HepG2 (cell line): ENCODE data around the gene LPAR1. TPM values are rescaled to one million over a fixed set of nuclear protein-coding genes. Genes with fewer than 3 reads are reported as not detected.

Source experiments
- ATAC-seq: fragments of 200-7000 bp; cut with Tn5 transposase; 3 replicates; pipeline ENCODE4 v1.9.1; 2020; ENCODE audit warnings: mild to moderate bottlenecking, moderate library complexity
- BruUV-seq: library from RNA; stranded (reverse); fragments of 400-500 nt; replicated peaks from 2 replicates; lab custom pipeline; 2021; lab: Mats Ljungman, UMichigan
- CTCF ChIA-PET: fragments of 300-600 bp; formaldehyde crosslinking; extraction: SDS; loops from one replicate; lab custom pipeline; 2021; ENCODE audit warnings: low total read pairs, inconsistent platforms, low intra/inter-chr PET ratio; lab: Yijun Ruan, JAX
- POLR2A ChIA-PET: fragments of 350-600 bp; sonication (Branson Sonifier 250); formaldehyde crosslinking; loops from one replicate; lab custom pipeline; 2020; ENCODE audit warnings: antibody characterized with exemption, inconsistent platforms; lab: Yijun Ruan, JAX
- DNase-seq: peaks from one replicate; pipeline ENCODE4 v3.0.0-alpha.2; 2015; ENCODE audit warnings: low spot score
- FAIRE-seq: peaks from 3 replicates; lab custom pipeline; 2011; peaks lifted over from hg19 to GRCh38; lab: Jason Lieb, UNC
- H2AFZ ChIP-seq: one replicate; pipeline ENCODE4 v1.6.1; 2011; ENCODE audit warnings: low read length, inconsistent platforms
- H3K27ac ChIP-seq: fragments of 300-600 bp; 3 replicates; pipeline ENCODE4 v1.8.0; 2011; ENCODE audit warnings: mixed run types, mild to moderate bottlenecking, mixed read lengths, low read length, inconsistent platforms; ENCODE audit not compliant: insufficient read depth; ENCODE audit errors: extremely low read length
- H3K27me3 ChIP-seq, 2 experiments: fragments of 200-600 bp in 1 of 2; 2 replicates in 1 of 2; 3 replicates in 1 of 2; pipeline versions ENCODE4 v1.6.0 to v1.8.0; 2011; ENCODE audit warnings: low read length in 2 of 2, mild to moderate bottlenecking in 2 of 2, moderate library complexity in 2 of 2, inconsistent platforms in 1 of 2; ENCODE audit not compliant: insufficient read depth in 2 of 2, control insufficient read depth in 1 of 2
- H3K36me3 ChIP-seq, 2 experiments: fragments of 200-600 bp in 1 of 2; replicated peaks in 1 of 2; 2 replicates in 1 of 2; 3 replicates in 1 of 2; pipeline versions ENCODE4 v1.5.1 to v1.8.0; 2011; ENCODE audit warnings: low read length in 2 of 2, inconsistent platforms in 1 of 2; ENCODE audit not compliant: insufficient read depth in 2 of 2, control insufficient read depth in 1 of 2
- H3K4me1 ChIP-seq: 2 replicates; pipeline ENCODE4 v1.5.1; 2012; ENCODE audit warnings: low read length, inconsistent platforms; ENCODE audit not compliant: insufficient read depth
- H3K4me2 ChIP-seq: 2 replicates; pipeline ENCODE4 v1.6.0; 2011; ENCODE audit warnings: low read depth, low read length, inconsistent platforms
- H3K4me3 ChIP-seq, 3 experiments: fragments of 200-600 bp in 1 of 3; sonication (generic), shearing (Covaris generic) in 1 of 3; replicated peaks in 1 of 3; 2 replicates each; pipeline ENCODE4 v1.5.1; 2011 to 2016; ENCODE audit warnings: low read length in 3 of 3, inconsistent platforms in 2 of 3, low read depth in 2 of 3, mild to moderate bottlenecking in 2 of 3, control low read depth in 1 of 3, mixed read lengths in 1 of 3; ENCODE audit not compliant: insufficient read depth in 1 of 3
- H3K79me2 ChIP-seq: one replicate; pipeline ENCODE4 v1.6.1; 2011; ENCODE audit warnings: low read length, inconsistent platforms; ENCODE audit not compliant: insufficient read depth
- H3K9ac ChIP-seq: 2 replicates; pipeline ENCODE4 v1.6.0; 2011; ENCODE audit warnings: mild to moderate bottlenecking, low read depth, low read length, inconsistent platforms; ENCODE audit not compliant: insufficient read depth
- H3K9me3 ChIP-seq: 2 replicates; pipeline ENCODE4 v1.5.1; 2012; ENCODE audit warnings: mild to moderate bottlenecking, low read length
- H4K20me1 ChIP-seq: 2 replicates; pipeline ENCODE4 v1.6.0; 2011; ENCODE audit warnings: inconsistent platforms, mild to moderate bottlenecking, low read length, moderate library complexity; ENCODE audit not compliant: insufficient read depth
- FOXC1 ChIP-seq: sonication (generic); formaldehyde crosslinking; IDR thresholded peaks from 2 replicates; pipeline ENCODE4 v1.8.0; 2022; ENCODE audit warnings: mild to moderate bottlenecking, missing genetic modification reagents, borderline replicate concordance
- HDAC2 ChIP-seq: sonication (generic); formaldehyde crosslinking; IDR thresholded peaks from 2 replicates; pipeline ENCODE4 v1.4.0; 2020; ENCODE audit warnings: missing genetic modification reagents
- NR2F6 ChIP-seq, 2 experiments: IDR thresholded peaks; 2 replicates each; pipeline ENCODE4 v1.6.1; 2016; ENCODE audit warnings: antibody characterized with exemption in 1 of 2, mild to moderate bottlenecking in 1 of 2
- RARA ChIP-seq: IDR thresholded peaks from 2 replicates; pipeline ENCODE4 v1.6.1; 2016; ENCODE audit warnings: missing genetic modification reagents, missing compliant biosample characterization
- RFXAP ChIP-seq: sonication (generic); formaldehyde crosslinking; IDR thresholded peaks from 2 replicates; pipeline ENCODE4 v1.4.0; 2020; ENCODE audit warnings: missing genetic modification reagents, borderline replicate concordance
- SMC3 ChIP-seq: IDR thresholded peaks from 2 replicates; pipeline ENCODE4 v1.6.1; 2011; ENCODE audit warnings: low read length, improper control_type of control experiment
- ZNF468 ChIP-seq: sonication (generic); formaldehyde crosslinking; IDR thresholded peaks from 2 replicates; pipeline ENCODE4 v1.8.0; 2022; ENCODE audit warnings: mild to moderate bottlenecking, moderate library complexity, missing genetic modification reagents
- ZNF703 ChIP-seq: sonication (generic); formaldehyde crosslinking; IDR thresholded peaks from 2 replicates; pipeline ENCODE4 v1.5.1; 2020; ENCODE audit warnings: missing genetic modification reagents, mild to moderate bottlenecking, moderate library complexity, borderline replicate concordance
- WGBS: methylation state at CpG from one replicate; pipeline ENCODE4 v1.1.6; 2017; ENCODE audit warnings: low lambda C conversion rate; 5-methylcytosine and 5-hydroxymethylcytosine counted together
- in situ Hi-C: cut with HindIII; loops from 2 replicates; pipeline ENCODE4 v1.10.0; 2017; ENCODE audit warnings: low pct_unique_long_range_greater_than_20kb; ENCODE audit not compliant: extremely low pct_ligation_motif_present
- intact Hi-C: fragments of 100-400 bp; cut with micrococcal nuclease; formaldehyde crosslinking; loops from one replicate; pipeline ENCODE4 v1.10.0; 2022; ENCODE audit not compliant: unreplicated experiment
- polyA plus RNA-seq, 8 experiments: library from polyadenylated mRNA; depleted of rRNA in 3 of 8; stranded (reverse) in 7 of 8; unstranded in 1 of 8; fragments of >200 nt; fragmentation: Illumina TruSeq in 4 of 8; extraction: Trizol in 4 of 8; gene quantifications; 2 replicates each; pipeline versions ENCODE4 v1.2.1 to v1.2.3, GENCODE V29; 2011 to 2016; ENCODE audit warnings: low read depth in 4 of 8, missing spikeins in 1 of 8, mixed read lengths in 1 of 8; ENCODE audit not compliant: insufficient read depth in 1 of 8
- total RNA-seq, 5 experiments: library from RNA; depleted of rRNA; stranded (reverse); fragments of >200 nt; fragmentation: Illumina TruSeq; extraction: Trizol; gene quantifications; 2 replicates each; pipeline ENCODE4 v1.2.3, GENCODE V29; 2016; ENCODE audit warnings: low read depth in 1 of 5
- TF ChIP-seq, protein P1 (sequence below): sonication (generic); formaldehyde crosslinking; IDR thresholded peaks from 2 replicates; pipeline ENCODE4 v1.4.0; 2020; ENCODE audit warnings: missing genetic modification reagents
- TF ChIP-seq, protein P2 (sequence below): sonication (generic); formaldehyde crosslinking; IDR thresholded peaks from 2 replicates; pipeline ENCODE4 v1.4.0; 2020; ENCODE audit warnings: missing genetic modification reagents; ENCODE audit errors: not compliant biosample characterization
- TF ChIP-seq, protein P3 (sequence below): sonication (generic); formaldehyde crosslinking; IDR thresholded peaks from 2 replicates; pipeline ENCODE4 v1.8.1; 2023; ENCODE audit warnings: mild to moderate bottlenecking, moderate library complexity, missing genetic modification reagents
- TF ChIP-seq, protein P4 (sequence below): sonication (generic); formaldehyde crosslinking; IDR thresholded peaks from 2 replicates; pipeline ENCODE4 v1.4.0; 2020; ENCODE audit warnings: missing genetic modification reagents

LPAR1 gene
- total and polyA plus RNA-seq, 2 of the 13 experiments (the other 11 are each of a cell fraction or from before 2014, with no cell fraction given) = not detected

DNA sequence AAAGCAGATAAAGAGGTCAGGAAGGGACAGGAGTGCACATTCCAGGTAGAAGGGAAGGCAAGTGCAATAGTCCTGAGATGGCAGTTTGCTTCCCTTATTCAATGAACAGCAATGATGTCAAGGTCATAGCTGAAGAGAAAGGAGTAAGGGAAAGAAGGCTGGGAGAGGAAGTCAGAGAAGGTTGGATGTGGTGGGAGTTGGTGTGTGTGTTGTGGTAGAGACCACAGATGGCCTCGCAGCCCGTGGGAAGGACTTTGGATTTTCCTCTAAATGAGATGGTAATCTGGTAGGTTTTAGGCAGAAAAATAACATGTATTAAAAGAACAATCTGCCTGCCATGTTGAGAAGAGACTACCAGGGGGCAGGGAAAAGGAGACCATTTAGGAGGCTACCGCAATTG lies 25.1 kb upstream of the LPAR1 start:
- no peaks in the 10 kb centered on the region for H3K4me1 ChIP-seq
- no peak for DNase-seq
- no peaks in the 10 kb centered on the region for H3K27me3 ChIP-seq
- BruUV-seq = no TSS peak
- H4K20me1 ChIP-seq = no peaks in the 10 kb centered on the region
- 17% methylated on average over 3 of the region's 3 CpGs for WGBS
- H3K4me2 ChIP-seq = no peak overlapping the region
- H3K9ac ChIP-seq = no peak overlapping the region
- TF ChIP-seq, protein P1, sequence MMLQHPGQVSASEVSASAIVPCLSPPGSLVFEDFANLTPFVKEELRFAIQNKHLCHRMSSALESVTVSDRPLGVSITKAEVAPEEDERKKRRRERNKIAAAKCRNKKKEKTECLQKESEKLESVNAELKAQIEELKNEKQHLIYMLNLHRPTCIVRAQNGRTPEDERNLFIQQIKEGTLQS (CRISPR knock-in tag) = no peak
- TF ChIP-seq RFXAP (CRISPR knock-in tag) (no peak), ZNF703 (CRISPR knock-in tag) (no peak), FOXC1 (no peak), RARA (CRISPR knock-in tag) (no peak), ZNF468 (no peak)
- TF ChIP-seq, protein P2, sequence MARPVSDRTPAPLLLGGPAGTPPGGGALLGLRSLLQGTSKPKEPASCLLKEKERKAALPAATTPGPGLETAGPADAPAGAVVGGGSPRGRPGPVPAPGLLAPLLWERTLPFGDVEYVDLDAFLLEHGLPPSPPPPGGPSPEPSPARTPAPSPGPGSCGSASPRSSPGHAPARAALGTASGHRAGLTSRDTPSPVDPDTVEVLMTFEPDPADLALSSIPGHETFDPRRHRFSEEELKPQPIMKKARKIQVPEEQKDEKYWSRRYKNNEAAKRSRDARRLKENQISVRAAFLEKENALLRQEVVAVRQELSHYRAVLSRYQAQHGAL = no peak
- no peaks in the 10 kb centered on the region for H3K79me2 ChIP-seq
- ChIA-PET POLR2A (no interaction called here), CTCF (no interaction called here)
- H3K4me3 ChIP-seq = no peak overlapping the region
- no peak for FAIRE-seq
- no peaks in the 10 kb centered on the region for H3K9me3 ChIP-seq
- H3K27ac ChIP-seq = no peak overlapping the region
- intact Hi-C loops (no loop called here), in situ Hi-C loops (no loop called here)
- no peak for ATAC-seq
- no peaks in the 10 kb centered on the region for H3K36me3 ChIP-seq
- no peak overlapping the region for H2AFZ ChIP-seq

DNA sequence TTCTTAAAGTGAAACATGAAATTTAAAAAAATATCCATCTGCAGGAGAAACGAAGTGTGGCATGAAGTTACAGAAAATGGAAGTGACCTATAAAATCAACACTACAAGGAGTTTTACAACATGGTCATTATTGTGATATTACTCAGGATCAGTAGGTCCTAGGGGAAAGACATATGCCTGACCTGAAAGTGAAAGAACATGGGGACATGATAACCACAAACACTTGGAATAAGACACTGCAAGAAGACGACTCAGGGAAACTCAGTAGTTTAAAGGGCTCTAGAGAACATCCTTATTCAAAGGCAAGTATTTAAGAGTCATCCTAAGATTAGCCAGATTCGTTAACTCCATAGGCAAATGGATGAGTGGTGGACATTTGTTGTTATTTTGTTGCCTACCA lies 19.9 kb upstream of the LPAR1 start:
- DNase-seq (no peak), ATAC-seq (no peak), FAIRE-seq (no peak)
- intact Hi-C loops (no loop called here), in situ Hi-C loops (no loop called here)
- Histone ChIP-seq H3K4me3 (no peak overlapping the region), H3K9me3 (no peaks in the 10 kb centered on the region), H3K9ac (no peak overlapping the region), H3K27me3 (no peaks in the 10 kb centered on the region), H3K36me3 (no peaks in the 10 kb centered on the region), H2AFZ (no peak overlapping the region), H3K4me2 (no peak overlapping the region), H3K79me2 (no peaks in the 10 kb centered on the region), H3K27ac (no peak overlapping the region), H3K4me1 (no peaks in the 10 kb centered on the region), H4K20me1 (no peaks in the 10 kb centered on the region)
- CTCF ChIA-PET = no interaction called here
- no TSS peak for BruUV-seq
- POLR2A ChIA-PET = no interaction called here
- WGBS = 3% methylated on average over 3 of the region's 3 CpGs
- TF ChIP-seq SMC3 (no peak), HDAC2 (CRISPR knock-in tag) (no peak), NR2F6 (IDR thresholded peaks at IDR 0.05) (no peak), NR2F6 (CRISPR knock-in tag; IDR thresholded peaks at IDR 0.05) (no peak)
- TF ChIP-seq, protein P3, sequence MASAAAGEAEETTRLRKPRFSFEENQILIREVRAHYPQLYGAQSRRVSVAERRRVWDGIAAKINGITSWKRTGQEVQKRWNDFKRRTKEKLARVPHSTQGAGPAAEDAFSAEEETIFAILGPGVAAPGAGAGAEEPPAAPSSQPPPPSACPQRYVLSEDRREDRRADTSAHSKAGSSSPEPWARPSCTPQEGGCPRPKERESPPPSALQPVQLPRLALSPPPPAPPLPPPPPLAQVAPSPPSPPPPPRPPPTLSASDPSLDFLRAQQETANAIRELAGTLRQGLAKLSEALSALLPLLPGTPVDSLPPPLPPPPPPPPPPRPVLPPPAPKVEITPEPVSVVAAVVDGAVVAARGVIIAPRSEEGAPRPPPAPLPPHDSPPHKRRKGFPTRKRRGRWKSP (CRISPR knock-in tag) = no peak
- TF ChIP-seq, protein P4, sequence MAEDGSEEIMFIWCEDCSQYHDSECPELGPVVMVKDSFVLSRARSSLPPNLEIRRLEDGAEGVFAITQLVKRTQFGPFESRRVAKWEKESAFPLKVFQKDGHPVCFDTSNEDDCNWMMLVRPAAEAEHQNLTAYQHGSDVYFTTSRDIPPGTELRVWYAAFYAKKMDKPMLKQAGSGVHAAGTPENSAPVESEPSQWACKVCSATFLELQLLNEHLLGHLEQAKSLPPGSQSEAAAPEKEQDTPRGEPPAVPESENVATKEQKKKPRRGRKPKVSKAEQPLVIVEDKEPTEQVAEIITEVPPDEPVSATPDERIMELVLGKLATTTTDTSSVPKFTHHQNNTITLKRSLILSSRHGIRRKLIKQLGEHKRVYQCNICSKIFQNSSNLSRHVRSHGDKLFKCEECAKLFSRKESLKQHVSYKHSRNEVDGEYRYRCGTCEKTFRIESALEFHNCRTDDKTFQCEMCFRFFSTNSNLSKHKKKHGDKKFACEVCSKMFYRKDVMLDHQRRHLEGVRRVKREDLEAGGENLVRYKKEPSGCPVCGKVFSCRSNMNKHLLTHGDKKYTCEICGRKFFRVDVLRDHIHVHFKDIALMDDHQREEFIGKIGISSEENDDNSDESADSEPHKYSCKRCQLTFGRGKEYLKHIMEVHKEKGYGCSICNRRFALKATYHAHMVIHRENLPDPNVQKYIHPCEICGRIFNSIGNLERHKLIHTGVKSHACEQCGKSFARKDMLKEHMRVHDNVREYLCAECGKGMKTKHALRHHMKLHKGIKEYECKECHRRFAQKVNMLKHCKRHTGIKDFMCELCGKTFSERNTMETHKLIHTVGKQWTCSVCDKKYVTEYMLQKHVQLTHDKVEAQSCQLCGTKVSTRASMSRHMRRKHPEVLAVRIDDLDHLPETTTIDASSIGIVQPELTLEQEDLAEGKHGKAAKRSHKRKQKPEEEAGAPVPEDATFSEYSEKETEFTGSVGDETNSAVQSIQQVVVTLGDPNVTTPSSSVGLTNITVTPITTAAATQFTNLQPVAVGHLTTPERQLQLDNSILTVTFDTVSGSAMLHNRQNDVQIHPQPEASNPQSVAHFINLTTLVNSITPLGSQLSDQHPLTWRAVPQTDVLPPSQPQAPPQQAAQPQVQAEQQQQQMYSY = no peak
